Loucy (cell line): ENCODE data around the gene AGAP1.

ENCODE experiments used
- H2AFZ ChIP-seq: fragments of 200-600 bp; sonication (generic); 2 replicates; pipeline ENCODE4 v1.6.0; 2016; ENCODE audit warnings: antibody characterized with exemption, mild to moderate bottlenecking, low read length, moderate library complexity
- H3F3A ChIP-seq: fragments of 200-600 bp; 2 replicates; pipeline ENCODE4 v1.6.0; 2016; ENCODE audit warnings: antibody characterized with exemption, low read depth, mild to moderate bottlenecking
- H3K27me3 ChIP-seq: fragments of 200-600 bp; sonication (generic); 2 replicates; pipeline ENCODE4 v1.6.1; 2014; ENCODE audit warnings: low read length, mild to moderate bottlenecking; ENCODE audit not compliant: insufficient read depth, poor library complexity, severe bottlenecking
- H3K36me3 ChIP-seq: fragments of 200-600 bp; sonication (generic); 2 replicates; pipeline ENCODE4 v1.6.1; 2016; ENCODE audit warnings: low read length; ENCODE audit not compliant: insufficient read depth
- H3K4me1 ChIP-seq: fragments of 200-600 bp; sonication (generic); 2 replicates; pipeline ENCODE4 v1.5.1; 2014; ENCODE audit warnings: low read length, mild to moderate bottlenecking; ENCODE audit not compliant: insufficient read depth, poor library complexity, severe bottlenecking
- H3K4me2 ChIP-seq: fragments of 200-600 bp; sonication (generic); 2 replicates; pipeline ENCODE4 v1.6.0; 2014; ENCODE audit warnings: antibody characterized with exemption, low read length, low read depth, mild to moderate bottlenecking; ENCODE audit not compliant: poor library complexity, severe bottlenecking
- H3K4me3 ChIP-seq: fragments of 200-600 bp; sonication (generic); 2 replicates; pipeline ENCODE4 v1.5.1; 2014; ENCODE audit warnings: low read length, mild to moderate bottlenecking, mixed read lengths; ENCODE audit not compliant: poor library complexity, severe bottlenecking
- H3K79me2 ChIP-seq: fragments of 200-600 bp; sonication (generic); 2 replicates; pipeline ENCODE4 v1.6.1; 2014; ENCODE audit warnings: low read length; ENCODE audit not compliant: insufficient read depth
- H3K9ac ChIP-seq: fragments of 200-600 bp; sonication (generic); 2 replicates; pipeline ENCODE4 v1.6.0; 2014; ENCODE audit warnings: mild to moderate bottlenecking, low read depth, low read length, moderate library complexity; ENCODE audit not compliant: poor library complexity, severe bottlenecking
- H3K9me2 ChIP-seq: fragments of 200-600 bp; sonication (generic); replicated peaks from 2 replicates; pipeline ENCODE4 v1.6.1; 2016; ENCODE audit warnings: low read depth, low read length, mixed read lengths
- H3K9me3 ChIP-seq: fragments of 200-600 bp; sonication (generic); 2 replicates; pipeline ENCODE4 v1.6.1; 2014; ENCODE audit warnings: mild to moderate bottlenecking, antibody characterized with exemption, low read length, low read depth; ENCODE audit not compliant: insufficient read depth
- H4K20me1 ChIP-seq: fragments of 200-600 bp; sonication (generic); 2 replicates; pipeline ENCODE4 v1.6.0; 2014; ENCODE audit warnings: antibody characterized with exemption, low read length, mild to moderate bottlenecking; ENCODE audit not compliant: insufficient read depth, poor library complexity, severe bottlenecking
- CTCF ChIP-seq: fragments of 200-600 bp; sonication (generic); conservative IDR thresholded peaks from 2 replicates; pipeline ENCODE4 v1.5.1; 2014; ENCODE audit warnings: mild to moderate bottlenecking, antibody characterized with exemption, low read length
- EZH2phosphoT487 ChIP-seq: fragments of 200-600 bp; IDR thresholded peaks from 2 replicates; pipeline ENCODE4 v1.6.1; 2018; ENCODE audit warnings: antibody characterized with exemption, mild to moderate bottlenecking, moderate library complexity, borderline replicate concordance

The AGAP1 gene

GRCh38 chr2:236180076-236180816, 686.4 kb downstream of the AGAP1 start:
- no peak overlapping the region for H3K4me3 ChIP-seq
- H3K36me3 ChIP-seq, result no peaks in the 10 kb centered on the region
- H4K20me1 ChIP-seq, result no peaks in the 10 kb centered on the region
- H3K9me3 ChIP-seq, result peaks cover 7% of the 10 kb centered on the region; the same call in 1 of the 2 replicates
- no peaks in the 10 kb centered on the region for H3K4me1 ChIP-seq
- H3F3A ChIP-seq, result no peaks in the 10 kb centered on the region
- no peak overlapping the region for H2AFZ ChIP-seq
- H3K27me3 ChIP-seq, result no peaks in the 10 kb centered on the region
- H3K9me2 ChIP-seq, result no peaks in the 10 kb centered on the region
- no peak overlapping the region for H3K9ac ChIP-seq
- H3K4me2 ChIP-seq, result no peak overlapping the region
- H3K79me2 ChIP-seq, result no peaks in the 10 kb centered on the region
- TF ChIP-seq EZH2phosphoT487 (no peak), CTCF (no peak)

GRCh38 chr2:236180831-236181453, 687.1 kb downstream of the AGAP1 start:
- TF ChIP-seq EZH2phosphoT487, result no peak
- TF ChIP-seq CTCF, result peak; percentile 84
- Histone ChIP-seq H3K4me2 (no peak overlapping the region), H3K27me3 (no peaks in the 10 kb centered on the region)

More at GRCh38 chr2:236180831-236181453, 687.1 kb downstream of the AGAP1 start:
- H3K9ac ChIP-seq, result no peak overlapping the region
- H3F3A ChIP-seq, result no peaks in the 10 kb centered on the region
- H3K9me2 ChIP-seq, result no peaks in the 10 kb centered on the region
- no peaks in the 10 kb centered on the region for H3K36me3 ChIP-seq
- no peaks in the 10 kb centered on the region for H4K20me1 ChIP-seq
- H3K9me3 ChIP-seq, result peaks cover 7% of the 10 kb centered on the region; the same call in 1 of the 2 replicates
- no peak overlapping the region for H3K4me3 ChIP-seq
- H3K79me2 ChIP-seq, result no peaks in the 10 kb centered on the region
- no peaks in the 10 kb centered on the region for H3K4me1 ChIP-seq
- no peak overlapping the region for H2AFZ ChIP-seq
